Activated CD4-positive, alpha-beta T cell treated with anti-CD3 and anti-CD28 coated beads, Interleukin-10, Interleukin-2, amounts not matched to agents 100 ng/mL and 50 ng/mL, durations not matched to agents 16 hours and 8 hours (primary cell): ENCODE data around the gene PLD1.
"Not testable (repeated sequence)": the region's sequence is repeated elsewhere in the genome, so short reads cannot be mapped to it uniquely, and the experiment has no call there.

ENCODE experiments used
- DNase-seq: peaks from one replicate; pipeline ENCODE4 v3.0.0-alpha.2; 2020

PLD1 gene

DNA sequence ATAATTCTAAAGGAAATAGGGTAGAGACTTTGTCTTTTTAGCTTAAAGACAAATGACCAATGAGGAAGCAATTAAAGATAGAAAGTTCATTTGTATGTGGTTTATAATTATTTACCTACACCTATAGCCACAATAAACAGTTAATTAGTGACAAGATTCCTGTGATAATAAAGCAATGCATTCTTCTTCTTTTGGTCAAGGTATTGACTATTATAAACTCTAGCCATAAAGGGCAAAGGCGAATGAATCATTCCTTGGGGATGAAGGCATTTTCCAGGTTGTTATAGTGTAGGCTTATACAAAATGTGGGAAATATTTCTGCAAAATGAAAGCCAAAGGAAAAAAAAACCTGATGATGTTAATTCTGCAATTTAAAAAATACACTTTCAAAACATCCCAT lies 115.4 kb downstream of the PLD1 start:
- no peak for DNase-seq

DNA sequence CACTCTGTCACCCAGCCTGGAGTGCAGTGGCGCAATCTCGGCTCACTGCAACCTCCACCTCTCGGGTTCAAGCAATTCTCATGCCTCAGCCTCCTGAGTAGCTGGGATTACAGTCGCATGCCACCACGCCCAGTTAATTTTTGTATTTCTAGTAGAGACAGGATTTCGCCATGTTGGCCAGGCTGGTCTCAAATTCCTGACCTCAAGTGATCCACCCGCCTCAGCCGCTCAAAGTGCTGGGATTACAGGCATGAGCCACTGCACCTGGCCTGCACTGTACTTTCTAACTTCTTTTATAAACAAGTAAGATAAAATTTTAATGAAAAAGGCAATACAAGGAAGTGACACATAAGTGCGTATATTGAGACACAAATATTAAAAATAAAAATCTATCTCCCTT lies 117.7 kb downstream of the PLD1 start:
- DNase-seq, result not testable (repeated sequence)

- DNase-seq, result no peak
Observed at GRCh38 chr3:171691485-171691884, 118.8 kb downstream of the PLD1 start.

- no peak for DNase-seq
Observed at GRCh38 chr3:171690281-171690680, 120.0 kb downstream of the PLD1 start.

DNA sequence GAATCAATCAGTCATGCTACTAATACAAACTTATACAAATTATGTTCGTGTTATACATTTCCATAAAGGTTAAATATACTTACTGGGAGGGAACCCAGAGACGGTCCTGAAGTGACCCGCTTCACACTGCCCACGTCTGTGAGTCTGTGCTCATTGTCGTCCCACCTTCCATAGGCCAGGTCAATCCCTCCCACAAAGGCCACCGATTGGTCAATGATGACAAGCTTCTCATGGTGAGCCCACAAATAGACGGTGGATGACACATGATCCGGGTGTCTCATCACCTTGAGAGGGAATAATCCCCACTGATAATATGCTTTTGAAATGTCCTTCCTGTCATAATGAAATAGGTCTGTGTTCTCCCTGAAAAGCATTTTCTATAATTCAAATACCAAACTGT lies 121.7 kb downstream of the PLD1 start:
- DNase-seq, result no peak

DNA sequence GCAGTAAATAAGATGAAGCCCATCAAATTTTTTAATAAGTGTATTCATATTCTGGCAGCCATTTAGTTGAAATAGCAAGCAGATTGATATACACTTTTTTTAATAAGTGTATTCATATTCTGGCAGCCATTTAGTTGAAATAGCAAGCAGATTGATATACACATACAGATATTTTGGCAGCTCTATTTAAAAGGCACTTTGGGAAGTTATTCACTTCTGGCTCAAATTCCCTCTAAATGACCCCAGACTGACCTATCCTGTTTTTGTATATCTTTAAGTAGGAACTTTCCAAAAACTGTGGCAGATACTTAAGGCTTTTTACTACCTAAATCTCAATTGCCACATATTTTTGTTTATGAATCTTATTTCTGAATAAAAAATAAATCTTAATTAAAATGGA lies 122.3 kb downstream of the PLD1 start:
- DNase-seq, result no peak

- DNase-seq, result no peak
Observed at GRCh38 chr3:171687581-171687980, 122.7 kb downstream of the PLD1 start.

- DNase-seq, result no peak
Observed at GRCh38 chr3:171687064-171687463, 123.2 kb downstream of the PLD1 start.

- DNase-seq, result no peak
Observed at GRCh38 chr3:171685116-171685895, 125.0 kb downstream of the PLD1 start.

- DNase-seq, result no peak
Observed at GRCh38 chr3:171684221-171684620, 126.1 kb downstream of the PLD1 start.

- DNase-seq, result no peak
Observed at GRCh38 chr3:171682743-171683142, 127.5 kb downstream of the PLD1 start.

DNA sequence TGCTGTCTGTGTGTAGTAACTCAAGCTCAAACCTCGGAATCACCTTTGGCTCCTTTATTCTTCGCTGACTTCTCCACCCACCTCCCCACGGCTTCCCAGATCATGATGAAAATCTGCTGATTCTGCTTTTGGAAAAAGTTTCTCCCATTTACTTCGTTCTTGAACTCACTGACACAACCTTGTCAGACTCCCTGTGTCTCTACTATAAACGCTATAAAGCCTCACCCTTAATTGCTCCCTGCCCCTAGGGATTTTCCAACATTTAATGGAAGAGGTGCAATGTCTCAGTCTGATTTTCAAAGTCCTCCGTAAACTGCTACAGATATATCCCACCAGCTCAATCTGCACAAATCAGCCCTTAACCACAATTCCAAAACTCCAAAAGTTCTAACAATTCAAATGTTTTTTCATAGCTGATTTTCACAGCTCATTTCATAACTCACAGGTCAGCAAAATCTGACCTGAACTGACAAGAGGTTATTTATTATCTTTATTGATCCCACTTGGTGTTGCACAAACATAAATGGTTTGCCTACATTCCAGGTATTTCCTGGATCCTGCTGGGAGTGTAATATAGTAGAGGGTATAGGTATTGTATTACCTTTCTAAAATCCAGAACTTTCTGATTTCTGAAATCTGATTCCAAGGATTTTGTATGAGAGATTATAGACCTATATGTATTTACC lies 129.4 kb downstream of the PLD1 start:
- no peak for DNase-seq

- DNase-seq, result no peak
Observed at GRCh38 chr3:171678971-171679492, 131.3 kb downstream of the PLD1 start.

- DNase-seq, result no peak
Observed at GRCh38 chr3:171677706-171678105, 132.6 kb downstream of the PLD1 start.

- no peak for DNase-seq
Observed at GRCh38 chr3:171676601-171677175, 133.6 kb downstream of the PLD1 start.

DNA sequence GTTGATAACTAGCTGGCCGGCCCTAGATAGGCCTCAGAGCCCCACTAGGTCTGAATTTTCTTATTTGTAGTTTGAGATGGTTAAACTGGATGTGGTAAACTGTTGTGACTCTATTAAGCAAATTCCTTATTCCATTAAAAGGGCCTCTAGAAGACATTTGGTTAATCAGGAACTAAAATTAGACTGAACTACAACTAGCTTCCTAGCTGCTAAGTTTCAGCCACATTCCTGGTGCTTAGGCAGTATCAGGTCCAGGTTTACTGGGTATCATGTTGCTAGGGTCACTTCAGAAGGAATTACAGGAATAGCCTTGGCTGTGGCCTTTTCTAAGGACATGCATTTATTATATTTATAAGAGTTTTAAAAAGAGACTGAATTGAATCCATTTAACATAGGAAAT lies 136.3 kb downstream of the PLD1 start:
- no peak for DNase-seq

GRCh38 chr3:171672538-171672937 lies 137.7 kb downstream of the PLD1 start:
- DNase-seq, result no peak

- DNase-seq, result no peak
Observed at GRCh38 chr3:171672124-171672523, 138.2 kb downstream of the PLD1 start.

DNA sequence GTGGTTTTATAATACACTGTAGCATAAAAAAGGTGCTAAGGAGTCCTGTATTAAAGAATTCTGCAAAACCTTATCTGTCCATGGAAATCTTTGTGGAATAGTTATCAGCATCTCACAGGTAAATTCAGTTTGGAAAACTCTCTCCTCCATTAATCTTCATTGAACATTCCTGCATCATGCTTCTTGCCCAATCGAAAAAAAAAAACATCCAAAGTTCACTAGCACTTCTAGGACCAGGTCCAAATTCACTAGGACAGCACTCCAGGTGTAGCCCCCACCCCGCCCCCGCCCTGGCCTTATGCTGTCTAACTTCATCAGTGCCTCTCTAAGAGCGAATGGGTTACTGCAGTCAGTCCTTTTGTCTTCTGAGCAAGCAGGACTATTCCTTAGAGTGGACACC lies 138.6 kb downstream of the PLD1 start:
- DNase-seq, result no peak

DNA sequence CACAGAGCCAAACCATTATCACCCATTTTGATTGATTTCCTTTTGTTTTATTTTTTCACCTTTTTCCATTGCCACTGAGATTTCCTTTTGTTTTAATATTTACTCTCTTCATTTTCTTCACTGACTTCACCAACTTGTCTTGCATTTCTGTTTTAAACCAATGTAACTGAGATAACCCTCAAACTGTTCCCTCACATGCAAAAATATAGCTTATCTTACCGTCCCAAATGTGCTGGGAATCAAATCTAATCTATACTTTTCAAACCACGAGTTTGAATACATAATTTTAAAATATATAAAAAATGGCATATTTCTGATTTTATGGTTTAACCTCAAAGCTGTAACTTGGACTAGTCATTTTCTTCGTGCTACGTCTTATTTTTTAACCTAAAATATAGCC lies 143.8 kb downstream of the PLD1 start:
- DNase-seq, result no peak

DNA sequence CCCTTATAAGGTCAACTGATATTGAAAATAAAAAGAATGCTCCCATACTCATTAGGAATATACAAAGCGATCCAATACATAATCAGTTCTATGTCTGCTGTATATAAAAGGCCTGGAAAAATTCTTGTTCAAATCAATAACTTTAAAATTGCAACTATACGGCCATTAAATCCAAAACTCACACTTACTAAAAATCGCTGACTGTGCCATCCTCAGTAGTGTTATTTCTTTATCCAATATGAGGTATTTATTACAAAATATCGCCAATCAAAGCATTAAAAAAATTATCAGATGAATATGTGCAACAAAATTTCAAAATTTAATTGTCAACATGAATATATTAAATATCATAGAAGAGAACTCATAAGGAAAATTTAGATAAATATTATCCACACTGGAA lies 146.5 kb downstream of the PLD1 start:
- DNase-seq, result no peak

- DNase-seq, result no peak
Observed at GRCh38 chr3:171661484-171661883, 148.8 kb downstream of the PLD1 start.

DNA sequence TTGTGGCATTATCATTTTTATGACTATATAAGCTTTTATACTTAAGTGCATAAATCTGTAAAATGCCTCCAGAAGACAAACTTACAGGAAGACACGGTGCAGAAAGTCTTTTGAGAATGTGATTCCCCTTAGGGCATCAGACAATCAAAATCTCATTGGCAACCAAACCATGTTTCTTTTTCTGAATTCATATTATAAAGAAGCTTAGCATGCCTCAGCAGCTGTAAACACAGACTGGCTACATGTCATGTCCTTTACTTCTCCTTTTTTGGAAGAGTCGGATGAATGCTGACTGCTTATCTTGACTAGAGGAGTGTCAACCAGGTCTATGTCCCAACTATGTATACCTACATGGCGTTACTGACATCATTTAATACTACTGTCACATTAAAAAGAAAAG lies 150.1 kb downstream of the PLD1 start:
- no peak for DNase-seq

DNA sequence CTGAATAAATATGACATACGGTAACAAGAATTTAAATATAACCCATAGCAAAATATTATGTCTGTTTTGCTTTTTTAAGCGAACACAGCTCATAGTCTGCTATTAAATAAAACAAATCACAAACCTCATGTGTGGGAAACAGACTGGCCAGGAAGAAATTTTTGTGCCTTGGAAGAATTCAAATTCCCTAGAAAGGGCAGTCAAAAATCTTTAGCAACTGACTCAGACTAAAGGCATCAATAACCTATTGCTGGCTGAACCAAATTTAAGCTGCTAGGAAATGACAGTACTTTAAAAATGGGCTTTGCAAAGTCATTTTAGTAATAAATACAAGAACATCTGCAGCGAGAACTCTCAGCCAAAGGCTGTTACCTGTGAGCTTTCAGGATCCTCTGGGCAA lies 151.4 kb downstream of the PLD1 start:
- DNase-seq, result no peak
